ENCODE data around the gene CNN2. TPM values are rescaled to one million over a fixed set of nuclear protein-coding genes. Genes with fewer than 3 reads are reported as not detected.

Gene CNN2
- total and polyA plus RNA-seq, 2 of the 8 experiments (the other 6 are each of a cell fraction or from before 2014, with no cell fraction given), result 189 to 551 TPM

GRCh38 chr19:986083-986482, 40.3 kb upstream of the CNN2 start (continued):
- TF ChIP-seq PHF8 (conservative IDR thresholded peaks at IDR 0.05; ENCODE audit: low read depth, low read length) (no peak), MAX (IDR thresholded peaks at IDR 0.05) (no peak), CBX8 (IDR thresholded peaks at IDR 0.05; ENCODE audit: borderline replicate concordance, low read depth, low read length) (no peak), SIRT6 (IDR thresholded peaks at IDR 0.05; ENCODE audit: low read length) (no peak), CREB1 (IDR thresholded peaks at IDR 0.05) (no peak), TAF1 (IDR thresholded peaks at IDR 0.05; ENCODE audit: low read depth, low read length) (no peak), SIN3A (conservative IDR thresholded peaks at IDR 0.05 in 1 of 2, IDR thresholded peaks at IDR 0.05 in 1 of 2; ENCODE audit: low read depth in 1 of 2, low read length in 2 of 2) (no peak), SIX5 (IDR thresholded peaks at IDR 0.05; ENCODE audit: low read depth, low read length) (no peak)

Measured in H1 (cell line).